ENCODE measurements around the gene MYL10. TPM values are rescaled to one million over a fixed set of nuclear protein-coding genes. Genes with fewer than 3 reads are reported as not detected.
A peak's percentile ranks its signal among the peaks of the same experiment; 100 is the strongest.
"Not testable (repeated sequence)": the region's sequence is repeated elsewhere in the genome, so short reads cannot be mapped to it uniquely, and the experiment has no call there.

The MYL10 gene
- polyA plus RNA-seq, 3 donors: 0.21 to 0.36 (median 0.30) TPM

DNA sequence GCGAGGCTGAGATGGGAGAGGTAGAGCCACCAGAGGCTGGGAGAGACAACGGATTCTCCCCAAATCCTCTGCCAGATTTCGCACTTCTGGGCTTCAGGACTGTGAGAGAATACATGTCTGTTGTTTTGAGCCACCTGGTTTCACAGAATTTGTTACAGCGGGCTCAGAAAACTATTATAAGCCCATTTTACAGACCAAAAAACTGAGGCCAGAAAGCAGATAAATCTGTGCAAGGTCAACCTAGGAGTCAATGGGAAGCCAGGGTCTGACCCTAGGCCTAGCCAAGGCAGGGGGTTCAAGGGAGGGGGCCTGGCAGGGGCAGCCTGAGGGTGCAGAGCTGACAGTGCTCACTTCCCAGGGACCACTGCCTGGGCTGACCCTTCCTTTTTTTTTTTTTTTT, 8.7 kb downstream of the MYL10 start:
- no peak for DNase-seq

DNA sequence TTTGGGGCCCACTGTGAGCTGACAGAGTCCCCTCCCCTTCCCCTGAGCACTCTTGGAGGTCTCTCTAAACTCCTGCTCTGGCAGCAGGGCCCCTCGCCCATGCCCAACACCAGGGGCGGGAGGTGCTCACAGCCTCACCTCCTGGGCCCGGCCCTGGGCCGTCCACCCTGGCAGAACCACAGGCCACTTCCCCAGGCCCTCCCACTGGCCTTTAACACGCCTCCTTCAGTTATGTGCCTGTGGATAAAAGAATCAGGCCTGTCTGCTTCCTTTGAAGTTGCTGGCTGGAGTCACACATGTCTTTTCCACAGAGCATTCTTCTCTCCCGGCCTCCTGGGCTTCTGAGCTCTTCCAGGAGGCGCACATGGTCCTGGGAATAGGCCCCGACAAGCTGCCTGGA, 10.2 kb downstream of the MYL10 start:
- no peak for DNase-seq

DNA sequence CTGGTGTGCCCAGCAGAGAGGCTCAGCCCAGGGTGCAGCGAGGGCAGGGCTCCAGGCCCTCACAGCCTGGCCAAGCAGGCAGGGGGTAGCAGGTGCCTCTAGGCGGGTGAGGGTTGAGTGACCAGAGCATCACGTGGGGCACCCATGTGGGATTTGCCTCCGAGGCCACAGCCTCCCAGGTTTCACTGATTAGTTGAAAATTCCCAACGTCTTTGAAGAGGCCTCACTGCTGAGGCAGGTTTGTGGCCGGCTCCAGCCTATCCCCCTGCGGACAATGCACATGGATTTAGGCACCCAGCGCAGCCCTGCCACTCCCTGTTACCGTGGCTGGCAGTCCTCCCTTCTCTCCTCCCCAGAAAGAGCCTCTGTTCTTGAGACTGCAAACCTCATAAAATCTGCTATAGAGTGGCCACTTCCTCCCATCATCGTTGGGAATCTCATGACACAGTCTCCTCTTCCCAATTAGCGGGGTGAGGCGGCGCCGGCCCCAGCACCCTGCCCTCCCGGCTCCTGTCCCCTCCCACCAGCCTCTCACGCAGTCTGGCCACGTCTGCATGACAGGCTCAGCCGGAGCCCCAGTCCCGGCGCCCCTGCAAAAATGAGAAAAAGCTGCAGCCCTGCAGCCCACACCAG, 10.8 kb downstream of the MYL10 start:
- DNase-seq: no peak

DNA sequence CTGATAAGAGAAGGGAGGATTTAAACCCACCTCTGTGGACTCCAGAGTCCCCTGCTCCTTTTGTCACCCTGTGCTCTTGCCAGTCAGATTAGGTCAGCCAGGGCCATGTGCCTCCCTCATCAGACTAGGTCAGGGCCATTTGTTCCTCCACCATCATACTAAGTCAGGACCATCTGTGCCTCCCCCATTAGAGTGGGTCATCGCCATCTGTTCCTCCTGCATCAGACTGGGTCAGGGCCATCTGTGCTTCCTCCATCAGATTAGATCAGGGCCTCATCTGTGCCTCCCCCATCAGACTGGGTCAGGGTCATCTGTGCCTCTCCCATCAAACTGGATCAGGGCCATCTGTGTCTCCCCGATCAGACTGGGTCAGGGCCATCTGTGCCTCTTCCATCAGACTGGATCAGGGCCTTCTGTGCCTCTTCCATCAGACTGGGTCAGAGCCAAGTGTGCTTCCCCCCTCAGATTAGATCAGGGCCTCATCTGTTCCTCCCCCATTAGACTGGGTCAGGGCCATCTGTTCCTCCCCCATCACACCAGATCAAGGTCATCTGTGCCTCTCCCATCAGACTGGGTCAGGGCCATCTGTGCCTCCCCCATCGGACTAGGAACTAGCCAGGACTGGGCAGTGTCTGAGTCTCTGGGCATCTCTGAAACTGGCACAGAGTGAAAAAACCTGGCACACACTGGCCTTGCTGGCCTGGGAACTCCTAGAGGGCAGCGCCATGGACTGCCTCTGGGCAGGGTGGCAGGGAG, 11.5 kb downstream of the MYL10 start:
- DNase-seq: no peak

DNA sequence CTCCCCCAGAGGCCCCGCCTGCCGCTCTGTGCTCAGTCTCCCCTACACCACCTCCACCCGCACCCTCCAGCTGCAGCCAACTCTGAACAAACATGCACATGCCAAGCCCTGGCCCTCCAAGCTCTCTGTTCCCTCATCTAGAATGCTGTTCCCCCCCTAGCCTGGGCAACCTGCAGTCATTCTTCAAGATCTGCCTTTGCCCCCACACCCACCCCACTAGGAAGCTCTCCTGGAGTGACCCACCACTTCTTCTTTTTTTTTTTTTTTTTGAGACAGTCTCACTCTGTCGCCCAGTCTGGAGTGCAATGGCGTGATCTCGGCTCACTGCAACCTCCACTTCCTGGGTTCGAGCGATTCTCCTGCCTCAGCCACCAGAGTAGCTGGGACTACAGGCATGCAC, 13.7 kb downstream of the MYL10 start:
- no peak for DNase-seq

DNA sequence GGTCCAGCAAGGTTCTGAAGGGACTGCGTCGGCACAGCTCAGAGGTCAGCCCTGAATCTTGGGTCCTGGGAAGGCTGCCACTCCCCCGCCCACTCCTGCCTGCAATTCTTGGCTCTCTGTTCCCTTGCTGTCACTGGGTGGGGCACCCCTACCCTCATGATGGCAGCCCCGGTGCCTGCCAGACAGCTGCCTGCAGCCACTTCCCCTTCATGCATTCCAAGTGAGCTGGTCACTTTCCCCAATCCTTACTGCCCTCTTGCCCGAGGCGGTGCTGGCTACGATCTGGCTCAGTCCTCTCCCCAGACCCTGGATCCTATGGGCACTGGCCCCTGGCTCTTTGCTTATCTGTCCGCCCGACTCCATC, 14.2 kb downstream of the MYL10 start:
- DNase-seq: no peak

DNA sequence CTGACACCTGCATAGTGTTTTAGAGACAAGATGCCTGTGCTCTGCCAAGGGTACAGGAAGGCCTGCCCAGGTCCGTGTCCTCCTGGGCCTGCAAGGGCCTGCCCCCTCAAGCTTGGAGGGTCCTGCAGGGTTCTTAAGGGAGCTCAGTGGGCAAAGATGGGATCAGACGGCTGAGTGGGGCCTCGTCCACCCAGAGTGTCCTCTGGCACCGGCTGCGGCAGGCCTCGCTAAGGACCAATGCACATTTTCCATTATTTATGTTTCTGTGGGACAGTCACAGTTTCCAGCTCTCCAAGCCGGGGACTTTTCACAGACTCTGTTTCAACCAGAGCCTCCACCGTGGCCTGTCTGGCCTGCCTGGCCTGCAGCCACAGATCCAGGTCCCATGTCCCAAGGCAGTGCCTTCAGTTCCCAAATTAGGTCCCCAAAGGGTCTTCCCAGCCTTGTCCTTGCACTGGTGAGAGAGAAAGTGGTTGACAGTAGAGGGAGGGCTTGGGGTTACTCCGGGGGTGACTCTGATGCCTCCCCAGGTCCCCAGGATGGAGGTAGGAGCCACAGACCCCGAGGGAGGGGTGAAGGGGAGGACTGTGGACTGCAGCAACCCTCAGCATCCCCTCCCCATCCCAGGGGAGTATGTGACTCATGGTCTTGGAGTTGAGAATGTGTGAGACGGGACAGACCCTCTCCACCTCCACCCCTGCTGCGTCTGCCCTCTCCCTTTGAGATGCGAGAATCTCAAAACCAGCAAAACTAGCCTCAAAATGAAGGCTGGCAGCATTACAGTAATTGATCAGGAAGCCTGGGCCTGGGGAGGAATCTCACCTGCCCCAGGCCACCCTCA, 14.8 kb downstream of the MYL10 start:
- no peak for DNase-seq

DNA sequence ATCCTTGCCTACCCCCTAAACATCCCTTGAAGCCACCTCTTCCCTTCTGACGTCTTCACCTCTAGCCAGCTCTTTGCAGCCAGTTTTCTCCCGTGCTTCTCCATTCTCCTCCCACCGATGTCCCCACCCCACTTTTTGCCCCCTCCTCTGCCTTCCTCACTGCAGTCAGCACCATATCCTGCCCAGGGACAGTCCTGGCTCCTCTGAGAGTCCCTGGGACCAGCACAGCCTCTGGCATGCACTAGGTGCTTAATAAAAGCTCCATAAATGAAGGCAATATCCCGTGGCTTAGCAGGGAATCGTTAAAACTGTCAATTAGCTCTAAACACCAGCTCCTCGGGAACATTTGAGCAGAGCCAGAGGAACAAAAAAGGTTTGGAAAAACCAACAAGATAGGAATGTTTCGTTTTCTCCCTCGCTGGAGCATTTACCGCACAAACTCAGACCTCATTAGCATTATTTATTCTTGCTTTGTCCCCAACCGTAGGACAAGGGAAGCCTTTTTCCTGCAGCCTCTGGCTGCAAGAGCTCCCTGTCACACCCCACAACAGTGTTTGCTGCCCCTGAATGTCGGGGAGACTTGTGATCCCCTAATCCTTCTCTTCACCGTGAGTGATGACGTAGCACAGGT, 16.1 kb downstream of the MYL10 start:
- DNase-seq: no peak

DNA sequence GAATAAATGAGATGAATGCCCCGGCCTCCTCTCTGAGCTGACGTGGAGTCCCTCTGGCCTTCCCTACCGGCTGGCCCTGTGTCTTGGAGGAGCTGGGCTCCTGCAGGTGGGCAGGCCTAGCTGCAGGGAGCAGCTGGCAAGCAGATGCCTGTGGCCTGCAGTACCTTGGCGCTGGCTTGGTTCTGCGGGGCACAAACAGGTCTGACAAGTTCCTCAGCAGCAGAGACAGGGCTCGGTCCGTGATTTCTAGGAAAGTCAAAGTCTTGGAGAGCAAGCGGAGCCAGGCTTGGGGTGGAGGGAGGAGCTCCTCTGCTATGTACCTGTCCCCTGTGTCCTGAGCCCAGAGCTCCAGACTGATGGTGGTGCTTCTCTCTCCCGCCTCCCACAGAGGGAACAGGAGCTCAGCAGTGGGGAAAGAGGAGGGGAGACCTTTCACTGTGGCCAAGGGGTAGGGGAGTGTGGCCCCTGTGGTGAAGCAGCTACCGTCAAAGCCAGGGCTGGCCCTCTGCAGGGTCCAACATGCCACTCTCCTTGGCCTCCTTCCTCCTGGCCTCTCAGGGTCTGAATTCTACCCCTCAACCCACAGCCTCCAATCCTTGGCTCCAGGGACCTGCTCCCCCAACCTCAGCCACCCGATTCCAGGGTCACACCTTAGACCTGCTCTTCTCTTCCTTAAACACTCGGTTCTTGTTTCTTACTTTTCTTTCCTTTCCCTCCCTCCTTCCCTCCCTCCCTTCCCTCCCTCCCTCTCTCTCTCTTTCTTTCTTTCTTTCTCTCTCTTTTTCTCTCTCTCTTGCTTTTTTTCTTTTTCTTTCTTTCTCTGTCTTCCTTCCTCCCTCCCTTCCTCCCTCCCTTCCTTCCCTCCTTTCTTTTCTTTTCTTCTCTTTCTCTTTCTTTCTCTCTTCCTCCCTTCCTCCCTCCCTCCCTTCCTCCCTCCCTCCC, 20.1 kb downstream of the MYL10 start:
- peak; percentile 67 for DNase-seq

DNA sequence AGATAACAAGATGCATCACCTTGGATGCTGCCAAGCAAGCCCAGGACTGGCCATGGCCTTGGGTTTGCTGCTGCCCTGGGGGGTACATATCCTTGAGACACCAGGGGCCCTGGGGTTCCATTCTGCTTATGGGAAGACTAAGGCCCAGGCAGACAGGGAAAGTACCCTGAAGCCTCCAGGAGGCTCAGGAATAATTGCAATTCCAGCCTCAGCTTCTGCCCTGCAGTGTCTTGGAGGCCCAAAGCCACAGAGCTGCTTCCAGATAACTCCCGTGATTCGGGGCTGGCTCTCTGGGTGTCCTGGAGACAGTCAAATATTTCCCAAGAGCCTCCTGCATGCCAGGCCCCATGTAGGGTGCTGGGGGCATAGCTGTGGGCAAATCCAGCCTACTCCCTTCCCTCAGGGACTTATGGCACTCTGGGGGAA, 22.6 kb downstream of the MYL10 start:
- DNase-seq: no peak

DNA sequence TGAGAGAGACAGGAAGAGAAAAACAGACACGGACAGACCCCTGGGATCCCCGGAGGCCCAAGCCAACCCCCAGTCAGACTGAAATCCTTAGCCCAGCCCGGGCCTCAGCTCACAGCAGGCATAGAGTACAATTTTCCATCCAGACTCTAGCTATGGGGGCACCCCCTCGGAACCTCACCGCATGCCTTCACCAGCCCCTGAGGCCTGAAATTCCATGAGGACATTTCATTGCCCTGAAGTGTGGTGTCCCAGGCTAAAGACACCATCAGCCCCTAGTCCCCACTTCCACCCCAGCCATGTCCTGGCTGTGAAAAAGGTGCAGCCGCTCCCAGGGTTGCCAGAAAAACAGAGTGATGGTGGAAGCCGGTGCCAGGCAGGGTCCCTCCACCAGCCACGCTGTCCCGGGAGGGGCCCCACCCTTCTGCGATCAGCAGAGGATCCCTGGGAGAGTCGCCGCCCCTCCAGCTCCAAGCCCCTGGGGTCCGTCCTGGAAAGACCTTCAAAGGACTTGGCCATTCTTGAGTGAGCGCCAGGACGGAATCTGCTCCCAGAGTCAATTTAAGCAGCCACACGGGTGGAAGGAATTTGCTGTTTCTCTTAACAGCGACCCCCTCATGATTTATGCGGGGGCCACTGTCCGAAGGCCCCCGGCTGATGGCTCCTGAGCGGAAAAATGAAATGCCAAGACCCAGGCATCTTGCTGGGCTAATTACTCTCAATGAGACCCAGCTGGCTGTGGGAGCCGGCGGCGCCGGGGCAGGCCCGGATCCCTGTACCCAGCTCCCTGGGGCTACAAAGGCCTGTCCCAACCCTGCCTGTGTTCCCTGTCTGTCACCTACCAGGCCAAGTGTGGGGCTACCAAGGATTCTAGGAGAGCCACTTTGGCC, 23.2 kb downstream of the MYL10 start:
- no peak for DNase-seq

DNA sequence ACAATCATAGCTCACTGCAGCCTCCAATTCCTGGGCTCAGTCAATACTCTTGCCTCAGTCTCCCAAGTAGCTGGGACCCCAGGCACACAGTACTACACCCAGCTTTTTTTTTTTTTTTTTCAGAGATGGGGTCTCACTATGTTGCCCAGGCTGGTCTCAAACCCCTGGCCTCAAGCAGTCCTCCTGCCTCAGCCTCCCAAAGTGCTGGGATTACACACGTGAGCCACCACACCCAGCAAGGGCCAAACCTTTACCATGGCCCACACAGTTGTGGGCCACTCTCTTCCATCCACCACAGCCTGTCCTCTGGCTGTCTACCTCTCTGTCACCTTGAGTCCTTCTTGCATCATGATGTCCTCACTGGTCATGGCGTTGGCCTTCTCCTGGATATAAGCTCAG, 24.2 kb downstream of the MYL10 start:
- DNase-seq: not testable (repeated sequence)

DNA sequence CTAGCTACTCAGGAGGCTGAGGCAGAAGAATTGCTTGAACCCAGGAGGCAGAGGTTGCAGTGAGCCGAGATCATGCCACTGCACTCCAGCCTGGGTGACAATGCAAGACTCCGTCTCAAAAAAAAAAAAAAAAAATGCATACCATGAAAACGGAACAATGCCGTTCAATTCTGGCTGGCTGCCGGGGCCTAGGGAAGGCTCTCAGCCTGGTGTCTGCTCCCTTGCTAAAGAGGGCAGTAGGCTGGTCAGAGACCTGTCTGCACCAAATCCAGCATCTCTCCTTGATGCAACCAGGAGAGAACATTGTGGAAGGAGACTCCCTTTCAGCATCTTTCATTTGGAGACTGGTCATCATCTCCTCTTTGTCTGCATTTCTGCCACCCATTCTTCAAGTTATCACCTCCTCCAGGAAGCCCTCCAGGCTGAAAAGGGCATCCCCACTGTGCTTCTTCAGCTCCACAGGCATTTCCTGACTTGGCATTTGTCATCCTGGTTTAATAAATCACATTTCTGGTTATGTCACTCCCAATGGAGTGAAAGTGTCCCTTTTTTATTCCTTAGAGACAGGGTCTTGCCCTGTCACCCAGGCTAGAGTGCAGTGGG, 24.7 kb downstream of the MYL10 start:
- DNase-seq: no peak

DNA sequence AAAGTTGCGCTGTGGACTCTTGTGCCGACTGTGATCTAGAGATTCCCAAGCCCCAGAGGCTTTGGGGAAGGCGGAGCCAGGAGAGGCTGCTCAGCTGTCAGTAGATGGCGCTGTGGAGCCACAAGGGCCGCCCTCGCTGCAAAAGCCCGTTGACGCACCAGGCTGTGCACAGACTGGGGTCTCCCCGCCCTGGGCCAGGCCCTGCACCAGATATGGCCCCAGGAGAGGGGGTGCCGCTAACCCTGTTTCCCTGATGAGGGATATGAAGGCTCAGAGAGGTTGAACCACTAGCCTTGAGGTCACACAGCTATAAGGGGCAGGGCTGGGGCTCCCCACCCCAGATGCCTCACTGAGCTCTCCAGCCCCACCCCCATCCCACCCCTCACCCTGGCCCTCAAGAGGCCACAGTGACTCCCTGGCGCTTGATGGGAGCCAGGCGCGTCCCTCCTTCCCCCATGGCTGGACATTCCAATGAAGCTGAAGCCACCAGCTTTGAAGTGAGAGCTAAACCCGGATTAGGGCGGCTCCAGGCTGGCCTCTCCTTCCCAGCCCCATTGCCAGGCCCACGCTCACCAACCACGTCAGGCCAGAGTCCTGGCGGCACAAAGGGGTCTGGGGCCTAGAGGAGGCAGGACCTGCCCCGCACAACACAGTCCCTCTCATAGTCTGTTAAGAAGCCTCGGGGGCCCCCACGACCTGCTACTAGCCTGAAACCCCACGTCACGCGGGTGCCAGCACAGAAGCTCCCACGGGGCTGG, 26.4 kb downstream of the MYL10 start:
- peak; percentile 80 for DNase-seq

DNA sequence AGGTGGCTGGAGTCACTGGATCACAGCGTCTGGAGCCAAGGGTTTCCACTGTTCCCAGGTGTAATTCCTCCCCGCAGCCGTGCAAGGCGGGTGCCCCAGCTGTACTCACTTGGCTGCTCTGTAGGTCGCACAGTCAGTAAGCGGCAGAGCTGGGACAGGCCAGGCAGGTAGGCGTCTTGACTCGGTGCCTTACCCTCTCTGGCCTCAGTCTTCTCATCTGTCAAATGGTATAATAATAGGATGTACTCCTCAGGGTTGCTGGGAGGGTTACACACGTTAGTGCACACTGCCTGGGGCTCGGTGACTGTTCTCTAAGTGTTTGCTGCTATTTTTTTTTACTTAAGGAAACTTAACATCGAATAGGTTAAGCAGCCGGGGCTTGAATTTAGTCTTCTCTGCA, 27.0 kb downstream of the MYL10 start:
- no peak for DNase-seq

DNA sequence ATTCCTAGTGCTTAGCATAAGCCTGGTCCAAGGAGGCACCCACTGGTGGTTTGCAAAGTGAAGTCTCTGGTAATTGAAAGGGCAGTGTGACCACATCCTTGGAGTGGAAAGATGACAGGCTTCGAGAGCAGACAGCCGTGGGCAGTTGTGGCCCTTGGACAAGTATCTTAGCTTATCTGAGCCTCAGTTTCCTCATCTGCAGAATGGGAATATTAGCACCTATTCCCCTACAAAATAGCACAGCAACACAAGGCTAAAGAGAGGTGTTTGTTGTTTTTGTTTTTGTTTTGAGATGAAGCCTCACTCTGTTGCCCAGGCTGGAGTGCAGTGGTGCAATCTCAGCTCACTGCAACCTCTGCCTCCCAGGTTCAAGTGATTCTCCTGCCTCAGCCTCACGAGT, 29.3 kb downstream of the MYL10 start:
- DNase-seq: no peak

DNA sequence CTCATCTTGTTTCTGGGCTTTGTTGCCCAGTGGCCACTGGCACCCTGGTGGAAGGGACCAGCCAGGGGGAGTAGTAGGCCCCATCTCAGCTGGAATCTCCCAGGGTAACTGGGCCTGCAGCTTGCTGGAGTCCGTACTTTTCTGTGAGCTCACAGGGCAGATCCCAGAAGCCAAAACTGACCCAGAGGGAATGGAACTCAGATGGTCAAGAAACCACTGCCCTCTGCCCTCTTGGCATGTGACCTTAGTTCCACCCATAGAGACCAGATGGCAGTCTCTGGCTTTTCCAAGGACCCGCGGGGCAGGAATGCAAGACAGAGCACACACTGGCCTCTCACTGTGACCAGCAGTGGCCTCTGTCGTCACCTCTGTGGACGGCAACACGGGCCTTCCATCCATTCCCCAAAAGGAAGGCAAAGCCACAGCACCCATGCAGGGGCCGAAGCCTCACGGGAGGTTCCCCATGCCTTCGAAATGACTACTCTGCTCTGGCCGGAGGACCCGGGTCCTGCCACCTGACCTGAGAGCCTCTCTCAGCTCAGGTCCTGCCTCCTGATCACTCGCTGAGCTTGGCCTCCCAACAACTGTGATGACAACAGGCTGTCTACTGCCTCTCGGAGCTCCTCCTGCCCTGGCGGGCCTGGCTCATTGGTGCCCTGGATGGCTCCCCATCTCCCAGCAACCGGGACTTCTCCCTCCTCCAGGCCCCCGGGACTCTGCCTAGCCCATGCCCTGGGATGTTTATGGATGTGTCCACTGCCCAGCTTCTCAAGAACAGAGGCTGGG, 29.9 kb downstream of the MYL10 start:
- no peak for DNase-seq

DNA sequence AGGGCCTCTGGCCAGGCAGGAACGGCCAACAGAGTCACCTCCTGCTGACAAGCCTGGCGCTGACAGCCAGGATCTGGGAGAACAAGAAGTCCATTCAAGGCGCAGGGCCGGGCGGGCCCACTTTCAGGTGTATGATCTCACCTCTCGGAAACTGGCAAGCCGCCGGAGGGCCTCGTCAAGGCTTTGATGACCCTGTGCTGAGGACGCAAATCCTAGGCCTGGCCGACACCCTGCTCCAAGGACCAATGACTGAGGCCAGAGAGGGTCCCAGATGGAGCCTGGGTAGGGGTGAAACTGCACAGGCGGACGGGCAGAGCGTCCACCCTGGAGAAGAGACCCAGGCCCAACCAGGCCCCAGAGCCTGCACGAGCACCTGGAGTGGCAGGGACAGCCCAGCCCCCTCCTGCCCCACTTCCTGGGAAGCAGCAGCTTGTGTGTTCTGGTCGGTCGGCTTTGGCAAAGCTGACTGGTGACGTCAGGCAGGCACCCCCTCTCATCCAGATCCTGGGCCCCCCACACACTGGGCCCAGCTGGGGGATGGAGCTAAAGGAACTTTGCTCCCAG, 30.6 kb downstream of the MYL10 start:
- DNase-seq: no peak
